NB4 (cell line): ENCODE data around the gene DPY19L1.
"Not testable (repeated sequence)": the region's sequence is repeated elsewhere in the genome, so short reads cannot be mapped to it uniquely, and the experiment has no call there.

Source experiments
- DNase-seq: peaks from one replicate; pipeline ENCODE4 v3.0.0; 2010; ENCODE audit warnings: low read depth
- H3K4me3 ChIP-seq: one replicate; pipeline ENCODE4 v1.5.1; 2011; ENCODE audit warnings: mild to moderate bottlenecking, low read depth, low read length, moderate library complexity
- CTCF ChIP-seq: IDR thresholded peaks from one replicate; pipeline ENCODE4 v1.5.1; 2012; ENCODE audit warnings: low read depth, low read length
- MAX ChIP-seq: IDR thresholded peaks from 2 replicates; pipeline ENCODE4 v1.6.1; 2011; ENCODE audit warnings: low read depth, low read length
- MYC ChIP-seq: IDR thresholded peaks from 2 replicates; pipeline ENCODE4 v1.6.1; 2011; ENCODE audit warnings: low read depth, low read length
- POLR2A ChIP-seq: IDR thresholded peaks from 2 replicates; pipeline ENCODE4 v1.6.1; 2011; ENCODE audit warnings: mild to moderate bottlenecking; ENCODE audit not compliant: insufficient read length; ENCODE audit errors: extremely low read depth

Gene DPY19L1

DNA sequence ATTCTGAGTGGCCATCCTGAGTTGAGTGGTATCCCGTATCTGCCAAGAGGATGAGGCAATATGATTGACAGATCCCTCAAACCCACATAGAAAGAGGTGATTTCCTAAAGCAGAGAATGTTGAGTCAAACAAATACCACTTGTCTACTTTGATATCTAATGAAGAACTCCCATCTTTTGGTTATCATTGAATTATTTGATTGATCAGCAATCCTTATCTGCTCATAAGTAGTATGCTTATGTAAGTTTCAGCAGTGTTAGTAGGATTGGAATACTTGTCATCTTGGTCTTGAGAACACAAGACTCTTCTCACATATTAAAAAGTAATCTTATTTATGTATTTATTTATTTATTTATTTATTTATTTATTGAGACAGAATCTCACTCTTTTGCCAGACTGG lies 147.3 kb downstream of the DPY19L1 start:
- TF ChIP-seq MYC (no peak), MAX (no peak), CTCF (no peak), POLR2A (no peak)
- H3K4me3 ChIP-seq: no peak overlapping the region
- no peak for DNase-seq

GRCh38 chr7:34886856-34887255 lies 150.4 kb downstream of the DPY19L1 start:
- no peak for TF ChIP-seq POLR2A
- TF ChIP-seq MAX: no peak
- no peak for TF ChIP-seq CTCF
- no peak overlapping the region for H3K4me3 ChIP-seq
- no peak for DNase-seq

- not testable (repeated sequence) for DNase-seq, H3K4me3 ChIP-seq
Observed at GRCh38 chr7:34883855-34884254, 153.4 kb downstream of the DPY19L1 start.

DNA sequence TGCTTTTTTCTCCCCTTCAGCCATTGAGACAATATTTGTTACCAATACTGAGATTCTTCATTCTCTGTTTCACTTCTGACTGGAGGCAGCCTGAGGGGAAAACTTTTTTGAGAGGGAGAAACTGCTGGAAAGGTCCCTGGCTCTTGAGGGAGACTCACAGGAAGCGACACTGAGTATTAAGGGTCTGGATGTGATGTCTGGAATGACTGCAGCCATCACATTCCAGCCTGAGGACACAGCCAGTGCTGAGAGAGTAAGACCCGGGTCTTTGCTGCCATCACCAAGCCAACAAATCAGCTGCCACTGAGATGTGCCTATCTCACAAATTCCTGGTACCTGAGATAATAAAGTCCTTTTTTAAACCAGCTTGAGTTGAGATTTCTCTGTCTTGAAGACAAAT lies 157.4 kb downstream of the DPY19L1 start:
- DNase-seq: no peak
- TF ChIP-seq MAX (no peak), MYC (no peak)
- H3K4me3 ChIP-seq: no peak overlapping the region

GRCh38 chr7:34878944-34879735 lies 158.1 kb downstream of the DPY19L1 start:
- not testable (repeated sequence) for H3K4me3 ChIP-seq, DNase-seq
